Measurements from ENCODE around the gene RABGAP1L.

RABGAP1L gene

DNA sequence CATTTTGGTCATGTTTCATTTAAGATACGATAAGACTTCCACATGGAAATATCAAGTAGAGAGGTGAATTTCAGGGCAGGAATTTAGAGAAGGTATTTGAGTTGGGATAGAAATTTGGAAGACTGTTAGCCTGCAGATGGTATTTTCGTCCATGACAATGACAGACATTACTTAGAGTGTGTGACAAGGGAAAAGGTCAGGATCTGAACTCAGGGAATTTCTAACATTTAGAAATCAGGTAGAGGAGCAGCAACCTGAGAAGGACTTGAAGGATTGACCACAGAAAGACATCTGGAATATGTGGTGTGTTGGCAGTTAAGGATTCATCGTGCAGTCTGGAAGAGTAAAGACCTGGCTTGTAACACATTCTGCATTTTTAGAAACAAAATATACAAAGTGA lies 57.9 kb downstream of the RABGAP1L start:
- Histone ChIP-seq H3K27ac (no peak overlapping the region), H3K4me3 (no peak overlapping the region)
- no peak for DNase-seq (ENCODE audit: low spot score)
- TF ChIP-seq CTCF (IDR thresholded peaks at IDR 0.05) = no peak

- Histone ChIP-seq H3K4me3 (no peak overlapping the region), H3K27ac (no peak overlapping the region)
- DNase-seq (ENCODE audit: low spot score) = no peak
- peak; percentile 58 for TF ChIP-seq CTCF (IDR thresholded peaks at IDR 0.05)
Observed at GRCh38 chr1:174217787-174218574, 58.7 kb downstream of the RABGAP1L start.

- DNase-seq (ENCODE audit: low spot score) = no peak
- TF ChIP-seq CTCF (IDR thresholded peaks at IDR 0.05) = no peak
Observed at GRCh38 chr1:174218983-174219382, 59.7 kb downstream of the RABGAP1L start.

GRCh38 chr1:174219606-174220370 lies 60.5 kb downstream of the RABGAP1L start:
- DNase-seq (ENCODE audit: low spot score) = no peak
- Histone ChIP-seq H3K27ac (no peak overlapping the region), H3K4me3 (no peak overlapping the region)
- no peak for TF ChIP-seq CTCF (IDR thresholded peaks at IDR 0.05)

More at GRCh38 chr1:174218983-174219382, 59.7 kb downstream of the RABGAP1L start:
- H3K27ac ChIP-seq = no peak overlapping the region
- no peak overlapping the region for H3K4me3 ChIP-seq

GRCh38 chr1:174221681-174222080 lies 62.4 kb downstream of the RABGAP1L start:
- DNase-seq (ENCODE audit: low spot score) = no peak
- H3K4me3 ChIP-seq = no peak overlapping the region
- no peak for TF ChIP-seq CTCF (IDR thresholded peaks at IDR 0.05)
- H3K27ac ChIP-seq = no peak overlapping the region

GRCh38 chr1:174222166-174222949 lies 63.0 kb downstream of the RABGAP1L start:
- TF ChIP-seq CTCF (IDR thresholded peaks at IDR 0.05) = no peak
- no peak for DNase-seq (ENCODE audit: low spot score)
- H3K27ac ChIP-seq = no peak overlapping the region
- H3K4me3 ChIP-seq = no peak overlapping the region

All from coronary artery (tissue), 2 donors.